GM21737 (cell line): ENCODE results near the gene WFDC13.
"Not testable (repeated sequence)": the region's sequence is repeated elsewhere in the genome, so short reads cannot be mapped to it uniquely, and the experiment has no call there.

ENCODE experiments used
- ATAC-seq: cut with Tn5 transposase; IDR thresholded peaks from one replicate; pipeline ENCODE4 v1.9.1; 2021; ENCODE audit warnings: mild to moderate bottlenecking, moderate library complexity; ENCODE audit not compliant: unreplicated experiment

Gene WFDC13

GRCh38 chr20:45701873-45702272 lies at the start of gene WFDC13:
WFDC13 (plus strand) TSS chr20:45702038; CDS start chr20:45702124, 86 bp downstream.
- no peak for ATAC-seq

- ATAC-seq = not testable (repeated sequence)
Observed at GRCh38 chr20:45657038-45657437, 44.8 kb upstream of the WFDC13 start.

GRCh38 chr20:45670139-45670538 lies 31.7 kb upstream of the WFDC13 start, which contains the start of gene WFDC11:
WFDC11 (minus strand) TSS chr20:45670239; CDS start chr20:45650600, 19,639 bp downstream.
- ATAC-seq = no peak

GRCh38 chr20:45672765-45673164 lies 29.1 kb upstream of the WFDC13 start:
- no peak for ATAC-seq

- ATAC-seq = no peak
Observed at GRCh38 chr20:45679650-45680049, 22.2 kb upstream of the WFDC13 start.

GRCh38 chr20:45685896-45686295 lies 15.9 kb upstream of the WFDC13 start:
- no peak for ATAC-seq

- ATAC-seq = not testable (repeated sequence)
Observed at GRCh38 chr20:45693346-45693745, 8.5 kb upstream of the WFDC13 start.

- ATAC-seq = no peak
Observed at GRCh38 chr20:45695496-45695895, 6.3 kb upstream of the WFDC13 start.

- ATAC-seq = no peak
Observed at GRCh38 chr20:45701104-45701503, 734 bp upstream of the WFDC13 start.

- ATAC-seq = no peak
Observed at GRCh38 chr20:45704969-45705637, 3.3 kb downstream of the WFDC13 start, which contains the start of gene WFDC10B. WFDC10B (minus strand) TSS chr20:45705019; CDS start chr20:45685992, 19,027 bp downstream.

GRCh38 chr20:45716141-45716688 lies 14.4 kb downstream of the WFDC13 start:
- ATAC-seq = not testable (repeated sequence)

GRCh38 chr20:45722047-45722446 lies 20.2 kb downstream of the WFDC13 start, which contains the start of gene SPINT4:
SPINT4 (plus strand) TSS chr20:45722347; CDS start chr20:45722368, 21 bp downstream.
- no peak for ATAC-seq

- no peak for ATAC-seq
Observed at GRCh38 chr20:45725134-45725533, 23.3 kb downstream of the WFDC13 start.

- no peak for ATAC-seq
Observed at GRCh38 chr20:45727044-45727443, 25.2 kb downstream of the WFDC13 start.

- no peak for ATAC-seq
Observed at GRCh38 chr20:45732199-45732598, 30.4 kb downstream of the WFDC13 start.

GRCh38 chr20:45735552-45735951 lies 33.7 kb downstream of the WFDC13 start:
- no peak for ATAC-seq

GRCh38 chr20:45735988-45736387 lies 34.1 kb downstream of the WFDC13 start:
- ATAC-seq = no peak

- ATAC-seq = no peak
Observed at GRCh38 chr20:45742596-45742995, 40.8 kb downstream of the WFDC13 start.

GRCh38 chr20:45745015-45745414 lies 43.2 kb downstream of the WFDC13 start:
- ATAC-seq = no peak

- no peak for ATAC-seq
Observed at GRCh38 chr20:45751721-45752120, 49.9 kb downstream of the WFDC13 start.

- no peak for ATAC-seq
Observed at GRCh38 chr20:45752746-45753145, 50.9 kb downstream of the WFDC13 start.

- no peak for ATAC-seq
Observed at GRCh38 chr20:45758096-45758495, 56.3 kb downstream of the WFDC13 start.
